SK-N-SH (cell line): ENCODE measurements around the gene SMARCC1.

ENCODE experiments used
- CHD2 ChIP-seq: fragments of 150-350 bp; IDR thresholded peaks from 2 replicates; pipeline ENCODE4 v1.6.1; 2018; ENCODE audit warnings: low read length; ENCODE audit not compliant: partially characterized antibody
- NRF1 ChIP-seq: IDR thresholded peaks from 2 replicates; pipeline ENCODE4 v1.6.1; 2012; ENCODE audit warnings: low read depth, mild to moderate bottlenecking, low read length
- RFX5 ChIP-seq: IDR thresholded peaks from 2 replicates; pipeline ENCODE4 v1.6.1; 2012; ENCODE audit warnings: mild to moderate bottlenecking, improper control_type of control experiment, low read length
- TCF12 ChIP-seq: IDR thresholded peaks from 2 replicates; pipeline ENCODE4 v1.4.0; 2012
- TEAD4 ChIP-seq: IDR thresholded peaks from 2 replicates; pipeline ENCODE4 v1.4.0; 2012; ENCODE audit warnings: mild to moderate bottlenecking, borderline replicate concordance; ENCODE audit not compliant: insufficient read depth
- YY1 ChIP-seq: IDR thresholded peaks from 2 replicates; pipeline ENCODE4 v1.4.0; 2012; ENCODE audit warnings: low read depth, mild to moderate bottlenecking
- TF ChIP-seq, protein P1 (sequence below): fragments of 200-600 bp; sonication (generic); IDR thresholded peaks from 2 replicates; pipeline ENCODE4 v1.6.1; 2017; ENCODE audit warnings: antibody characterized with exemption, mild to moderate bottlenecking, moderate library complexity
- TF ChIP-seq, protein P2 (sequence below): IDR thresholded peaks from 2 replicates; pipeline ENCODE4 v1.6.1; 2012; ENCODE audit warnings: mild to moderate bottlenecking, low read depth, low read length, moderate library complexity
- TF ChIP-seq, protein P3 (sequence below): IDR thresholded peaks from 2 replicates; pipeline ENCODE4 v1.4.0; 2012; ENCODE audit warnings: low read depth

DNA sequence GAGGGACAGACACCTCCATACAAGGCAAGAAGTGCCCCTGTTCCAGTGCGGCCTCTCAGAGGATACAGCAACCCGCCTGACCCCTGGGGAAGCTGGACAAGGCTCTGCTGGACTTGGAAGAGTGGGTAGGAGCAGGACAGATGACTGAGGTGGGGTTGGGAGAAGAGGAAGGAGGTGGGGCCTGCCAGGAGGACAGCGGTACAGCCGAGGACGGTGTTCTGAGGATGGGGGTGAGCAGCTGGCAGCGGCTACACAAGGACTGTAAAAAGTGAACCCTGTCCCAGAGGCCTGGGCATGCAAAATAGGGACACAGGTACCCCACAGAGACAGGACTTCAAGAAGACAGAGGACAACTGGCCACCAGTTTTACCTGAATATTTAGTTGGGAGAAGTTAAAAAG lies 244.7 kb downstream of the SMARCC1 start:
- TF ChIP-seq RFX5 (no peak), NRF1 (no peak), CHD2 (no peak), TEAD4 (no peak), YY1 (no peak), TCF12 (no peak)
- TF ChIP-seq, protein P1, sequence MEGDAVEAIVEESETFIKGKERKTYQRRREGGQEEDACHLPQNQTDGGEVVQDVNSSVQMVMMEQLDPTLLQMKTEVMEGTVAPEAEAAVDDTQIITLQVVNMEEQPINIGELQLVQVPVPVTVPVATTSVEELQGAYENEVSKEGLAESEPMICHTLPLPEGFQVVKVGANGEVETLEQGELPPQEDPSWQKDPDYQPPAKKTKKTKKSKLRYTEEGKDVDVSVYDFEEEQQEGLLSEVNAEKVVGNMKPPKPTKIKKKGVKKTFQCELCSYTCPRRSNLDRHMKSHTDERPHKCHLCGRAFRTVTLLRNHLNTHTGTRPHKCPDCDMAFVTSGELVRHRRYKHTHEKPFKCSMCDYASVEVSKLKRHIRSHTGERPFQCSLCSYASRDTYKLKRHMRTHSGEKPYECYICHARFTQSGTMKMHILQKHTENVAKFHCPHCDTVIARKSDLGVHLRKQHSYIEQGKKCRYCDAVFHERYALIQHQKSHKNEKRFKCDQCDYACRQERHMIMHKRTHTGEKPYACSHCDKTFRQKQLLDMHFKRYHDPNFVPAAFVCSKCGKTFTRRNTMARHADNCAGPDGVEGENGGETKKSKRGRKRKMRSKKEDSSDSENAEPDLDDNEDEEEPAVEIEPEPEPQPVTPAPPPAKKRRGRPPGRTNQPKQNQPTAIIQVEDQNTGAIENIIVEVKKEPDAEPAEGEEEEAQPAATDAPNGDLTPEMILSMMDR: no peak
- TF ChIP-seq, protein P2, sequence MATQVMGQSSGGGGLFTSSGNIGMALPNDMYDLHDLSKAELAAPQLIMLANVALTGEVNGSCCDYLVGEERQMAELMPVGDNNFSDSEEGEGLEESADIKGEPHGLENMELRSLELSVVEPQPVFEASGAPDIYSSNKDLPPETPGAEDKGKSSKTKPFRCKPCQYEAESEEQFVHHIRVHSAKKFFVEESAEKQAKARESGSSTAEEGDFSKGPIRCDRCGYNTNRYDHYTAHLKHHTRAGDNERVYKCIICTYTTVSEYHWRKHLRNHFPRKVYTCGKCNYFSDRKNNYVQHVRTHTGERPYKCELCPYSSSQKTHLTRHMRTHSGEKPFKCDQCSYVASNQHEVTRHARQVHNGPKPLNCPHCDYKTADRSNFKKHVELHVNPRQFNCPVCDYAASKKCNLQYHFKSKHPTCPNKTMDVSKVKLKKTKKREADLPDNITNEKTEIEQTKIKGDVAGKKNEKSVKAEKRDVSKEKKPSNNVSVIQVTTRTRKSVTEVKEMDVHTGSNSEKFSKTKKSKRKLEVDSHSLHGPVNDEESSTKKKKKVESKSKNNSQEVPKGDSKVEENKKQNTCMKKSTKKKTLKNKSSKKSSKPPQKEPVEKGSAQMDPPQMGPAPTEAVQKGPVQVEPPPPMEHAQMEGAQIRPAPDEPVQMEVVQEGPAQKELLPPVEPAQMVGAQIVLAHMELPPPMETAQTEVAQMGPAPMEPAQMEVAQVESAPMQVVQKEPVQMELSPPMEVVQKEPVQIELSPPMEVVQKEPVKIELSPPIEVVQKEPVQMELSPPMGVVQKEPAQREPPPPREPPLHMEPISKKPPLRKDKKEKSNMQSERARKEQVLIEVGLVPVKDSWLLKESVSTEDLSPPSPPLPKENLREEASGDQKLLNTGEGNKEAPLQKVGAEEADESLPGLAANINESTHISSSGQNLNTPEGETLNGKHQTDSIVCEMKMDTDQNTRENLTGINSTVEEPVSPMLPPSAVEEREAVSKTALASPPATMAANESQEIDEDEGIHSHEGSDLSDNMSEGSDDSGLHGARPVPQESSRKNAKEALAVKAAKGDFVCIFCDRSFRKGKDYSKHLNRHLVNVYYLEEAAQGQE: no peak
- TF ChIP-seq, protein P3, sequence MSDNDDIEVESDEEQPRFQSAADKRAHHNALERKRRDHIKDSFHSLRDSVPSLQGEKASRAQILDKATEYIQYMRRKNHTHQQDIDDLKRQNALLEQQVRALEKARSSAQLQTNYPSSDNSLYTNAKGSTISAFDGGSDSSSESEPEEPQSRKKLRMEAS: no peak
